OCI-LY3 (cell line): ENCODE data around the gene ROBO1.

ENCODE experiments used
- CTCF ChIP-seq: fragments of 200-600, 300-600 bp; sonication (generic); IDR thresholded peaks from 2 replicates; pipeline ENCODE4 v1.5.1; 2014; ENCODE audit warnings: antibody characterized with exemption, low read length, low read depth
- EZH2phosphoT487 ChIP-seq: fragments of 200-600 bp; shearing (Covaris generic); IDR thresholded peaks from 2 replicates; pipeline ENCODE4 v1.6.1; 2018; ENCODE audit warnings: antibody characterized with exemption, mixed run types, low read depth

DNA sequence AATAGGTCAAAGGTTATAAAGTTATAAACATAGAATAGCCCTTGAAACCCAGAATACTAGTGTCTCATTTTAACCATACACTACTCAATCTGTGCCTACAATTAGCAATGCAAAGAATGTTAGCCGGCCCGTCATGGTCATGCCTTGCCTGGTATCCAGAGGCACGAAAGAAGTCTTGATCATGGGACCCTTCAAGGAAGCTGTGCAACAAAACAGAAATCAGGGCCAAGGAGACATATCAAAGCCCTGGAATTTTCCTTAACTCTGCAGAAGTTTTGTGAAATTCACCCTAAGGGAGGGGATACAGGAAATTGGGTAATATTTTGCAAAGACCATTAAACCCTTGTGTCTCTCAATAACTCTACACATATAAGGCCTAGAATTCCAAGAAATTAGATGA lies 482.4 kb downstream of the ROBO1 start:
- no peak for TF ChIP-seq CTCF
- TF ChIP-seq EZH2phosphoT487 = no peak
